ENCODE results near the gene TIMM22. TPM values are rescaled to one million over a fixed set of nuclear protein-coding genes. Genes with fewer than 3 reads are reported as not detected.
A peak's percentile ranks its signal among the peaks of the same experiment; 100 is the strongest.

TIMM22 gene
- total RNA-seq, 2 donors from 2014 or later, result 13.6 to 14.6 TPM

DNA sequence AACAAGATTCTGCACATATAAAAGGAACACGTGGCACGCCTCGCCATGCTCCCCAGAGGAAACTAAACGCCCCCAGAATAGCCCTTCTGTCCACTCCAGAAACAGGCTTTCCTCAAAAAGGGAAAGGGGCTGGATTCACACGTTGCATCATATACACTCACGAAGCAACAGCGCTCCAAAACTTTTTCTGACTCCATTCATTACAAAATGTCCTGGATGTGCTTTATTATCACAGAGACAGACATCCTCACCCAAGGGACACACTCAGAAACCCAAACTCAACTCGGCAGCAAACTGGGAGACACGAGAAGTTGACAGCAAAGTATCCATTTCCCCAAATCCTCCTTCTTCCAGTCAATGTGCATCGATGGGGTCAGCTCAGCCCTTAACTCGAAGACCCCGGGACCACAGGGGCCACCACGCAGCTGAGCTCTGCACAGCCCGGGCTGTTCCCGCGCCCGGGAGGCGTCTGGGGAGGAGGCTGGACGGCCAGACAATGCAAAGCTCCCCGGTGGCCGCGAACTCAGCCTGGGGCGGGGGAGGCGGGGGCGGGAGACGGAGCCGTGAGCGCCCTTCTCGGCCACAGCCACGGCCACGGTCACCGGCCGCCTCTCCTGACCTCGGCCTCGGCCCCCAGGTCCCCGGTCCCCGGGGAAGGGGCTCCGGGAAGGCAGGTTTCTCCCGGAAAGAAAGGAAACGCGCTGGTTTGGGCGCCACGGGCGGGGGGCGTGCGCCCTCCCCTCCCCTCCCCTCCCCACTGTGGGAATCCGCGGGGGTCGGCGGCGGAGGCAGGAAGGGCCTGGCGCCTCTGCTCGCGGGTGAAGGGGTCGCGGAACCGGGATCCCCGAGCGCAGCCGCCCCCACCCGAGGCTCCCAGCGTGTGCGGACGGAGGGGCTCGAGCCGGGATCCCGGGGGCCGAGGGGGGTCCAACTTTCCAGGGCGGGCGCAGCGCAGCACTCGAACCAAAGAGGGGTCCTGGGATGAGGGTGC, 18.5 kb upstream of the TIMM22 start:
- DNase-seq, result peak; percentile 84
- H3K36me3 Mint-ChIP-seq (ENCODE audit: low read depth), result peaks cover 21% of the 10 kb centered on the region
- H3K27me3 ChIP-seq (ENCODE audit: control insufficient read depth, insufficient read depth, low read length, poor library complexity, severe bottlenecking), result no peaks in the 10 kb centered on the region

DNA sequence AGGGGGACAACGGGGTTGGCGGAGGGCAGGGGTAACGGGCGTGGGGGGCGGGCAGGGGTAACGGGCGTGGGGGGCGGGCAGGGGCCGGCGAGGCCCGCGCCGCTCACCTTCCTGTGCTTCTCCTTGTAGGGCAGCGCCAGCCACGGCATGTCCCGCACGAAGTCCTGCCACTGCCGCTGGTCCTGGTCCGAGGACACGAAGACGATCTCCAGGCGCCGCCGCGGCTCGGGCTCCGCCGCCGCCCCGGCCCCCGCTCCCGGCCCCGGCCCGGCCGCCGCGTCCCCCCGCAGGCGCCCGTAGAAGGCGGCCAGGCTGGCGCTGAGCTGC, 17.8 kb upstream of the TIMM22 start:
- Histone ChIP-seq H3K9me3 (ENCODE audit: control insufficient read depth, low read length) (no peaks in the 10 kb centered on the region), H3K9ac (ENCODE audit: extremely low read depth, low read length, poor library complexity, severe bottlenecking) (no peak overlapping the region), H3K27me3 (ENCODE audit: control insufficient read depth, insufficient read depth, low read length, poor library complexity, severe bottlenecking) (no peaks in the 10 kb centered on the region), H3K36me3 (ENCODE audit: control insufficient read depth, insufficient read depth, low read length) (peaks cover 33% of the 10 kb centered on the region), H3K4me3 (ENCODE audit: low read length) (no peak overlapping the region), H3K4me1 (ENCODE audit: control insufficient read depth, insufficient read depth, low read length) (peaks cover 7% of the 10 kb centered on the region), H3K27ac (ENCODE audit: low read depth, low read length) (peak overlapping the region; percentile 63)
- no peak for DNase-seq
- TF ChIP-seq, protein P1, sequence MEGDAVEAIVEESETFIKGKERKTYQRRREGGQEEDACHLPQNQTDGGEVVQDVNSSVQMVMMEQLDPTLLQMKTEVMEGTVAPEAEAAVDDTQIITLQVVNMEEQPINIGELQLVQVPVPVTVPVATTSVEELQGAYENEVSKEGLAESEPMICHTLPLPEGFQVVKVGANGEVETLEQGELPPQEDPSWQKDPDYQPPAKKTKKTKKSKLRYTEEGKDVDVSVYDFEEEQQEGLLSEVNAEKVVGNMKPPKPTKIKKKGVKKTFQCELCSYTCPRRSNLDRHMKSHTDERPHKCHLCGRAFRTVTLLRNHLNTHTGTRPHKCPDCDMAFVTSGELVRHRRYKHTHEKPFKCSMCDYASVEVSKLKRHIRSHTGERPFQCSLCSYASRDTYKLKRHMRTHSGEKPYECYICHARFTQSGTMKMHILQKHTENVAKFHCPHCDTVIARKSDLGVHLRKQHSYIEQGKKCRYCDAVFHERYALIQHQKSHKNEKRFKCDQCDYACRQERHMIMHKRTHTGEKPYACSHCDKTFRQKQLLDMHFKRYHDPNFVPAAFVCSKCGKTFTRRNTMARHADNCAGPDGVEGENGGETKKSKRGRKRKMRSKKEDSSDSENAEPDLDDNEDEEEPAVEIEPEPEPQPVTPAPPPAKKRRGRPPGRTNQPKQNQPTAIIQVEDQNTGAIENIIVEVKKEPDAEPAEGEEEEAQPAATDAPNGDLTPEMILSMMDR (conservative IDR thresholded peaks at IDR 0.05), result no peak
- peaks cover 20% of the 10 kb centered on the region for H3K36me3 Mint-ChIP-seq (ENCODE audit: low read depth)
- no peak overlapping the region for H3K27ac Mint-ChIP-seq
- H3K27me3 Mint-ChIP-seq (ENCODE audit: insufficient read depth), result no peaks in the 10 kb centered on the region
- H3K9me3 Mint-ChIP-seq, result no peaks in the 10 kb centered on the region
- peak overlapping the region; percentile 90 for H3K4me3 Mint-ChIP-seq
- peaks cover 31% of the 10 kb centered on the region for H3K4me1 Mint-ChIP-seq
- 0% methylated on average over 17 to 37 of the region's 42 CpGs for WGBS, 2 experiments (ENCODE audit: insufficient coverage in 1 of 2, insufficient read length in 1 of 2)

More for the DNA sequence above, 18.5 kb upstream of the TIMM22 start:
- H3K9ac ChIP-seq (ENCODE audit: extremely low read depth, low read length, poor library complexity, severe bottlenecking), result peak overlapping the region; percentile 91
- Mint-ChIP-seq H3K27me3 (ENCODE audit: insufficient read depth) (no peaks in the 10 kb centered on the region), H3K4me3 (peak overlapping the region; percentile 90), H3K27ac (peak overlapping the region; percentile 89), H3K4me1 (peaks cover 31% of the 10 kb centered on the region), H3K9me3 (no peaks in the 10 kb centered on the region)
- H3K27ac ChIP-seq (ENCODE audit: low read depth, low read length), result peak overlapping the region; percentile 77
- no peaks in the 10 kb centered on the region for H3K9me3 ChIP-seq (ENCODE audit: control insufficient read depth, low read length)
- H3K4me1 ChIP-seq (ENCODE audit: control insufficient read depth, insufficient read depth, low read length), result peaks cover 7% of the 10 kb centered on the region
- TF ChIP-seq, protein P1 (conservative IDR thresholded peaks at IDR 0.05), result no peak
- H3K36me3 ChIP-seq (ENCODE audit: control insufficient read depth, insufficient read depth, low read length), result peaks cover 35% of the 10 kb centered on the region
- 0% methylated on average over 14 to 61 of the region's 72 CpGs for WGBS, 2 experiments (ENCODE audit: insufficient coverage in 1 of 2, insufficient read length in 1 of 2)
- H3K4me3 ChIP-seq (ENCODE audit: low read length), result peak overlapping the region; percentile 96

DNA sequence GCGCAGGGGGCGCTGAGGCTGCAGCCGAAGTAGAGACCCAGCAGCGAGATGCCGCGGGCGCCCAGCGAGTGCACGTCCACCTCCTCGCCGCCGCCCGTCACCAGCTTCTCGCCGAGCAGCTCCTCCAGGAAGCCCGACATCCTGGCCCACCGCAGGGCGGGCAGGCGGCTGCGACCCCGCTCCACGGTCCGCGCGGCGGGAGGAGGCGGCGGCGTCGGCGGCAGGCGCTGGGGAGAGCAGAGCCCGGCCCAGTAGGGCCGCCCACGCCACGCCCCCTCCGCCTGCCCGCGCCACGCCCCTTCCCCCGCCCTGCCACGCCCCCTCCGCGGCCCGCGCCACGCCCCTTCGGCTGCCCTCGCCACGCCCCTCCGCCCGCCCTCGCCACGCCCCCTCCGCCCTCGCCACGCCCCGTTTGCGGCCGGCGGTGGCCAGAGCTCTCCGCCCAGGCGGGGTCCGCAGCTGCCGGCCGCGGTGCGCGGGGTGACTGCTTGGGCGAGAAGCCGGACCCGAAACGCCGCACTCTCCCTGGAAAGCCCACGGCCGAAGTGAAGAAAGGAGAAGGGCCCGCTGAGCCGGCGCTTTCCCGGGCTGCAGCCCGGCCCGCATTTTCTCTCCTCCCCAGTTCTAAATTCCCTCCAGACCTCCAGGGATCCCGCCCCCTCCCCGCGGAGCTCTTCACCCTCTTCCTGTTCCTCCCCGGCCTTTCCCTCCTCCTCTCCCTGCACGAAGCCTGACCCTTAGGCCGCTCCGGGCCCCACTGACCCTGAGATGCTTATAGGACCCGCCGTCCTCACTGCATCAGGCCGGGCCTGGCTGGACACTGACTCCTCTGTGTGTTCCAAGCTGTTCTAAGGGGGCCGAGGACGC, 17.2 kb upstream of the TIMM22 start, which contains the start of gene NXN:
Gene NXN, minus strand, starts transcription at position 238 of the 867 bp plus-strand sequence.
- 2% methylated on average over 39 to 91 of the region's 94 CpGs for WGBS, 2 experiments (ENCODE audit: insufficient coverage in 1 of 2, insufficient read length in 1 of 2)
- Mint-ChIP-seq H3K27me3 (ENCODE audit: insufficient read depth) (no peaks in the 10 kb centered on the region), H3K4me3 (peak within 1 kb of the TSS; percentile 90), H3K9me3 (no peaks in the 10 kb centered on the region), H3K27ac (peak within 1 kb of the TSS; percentile 84), H3K36me3 (ENCODE audit: low read depth) (peaks cover 16% of the 10 kb centered on the region), H3K4me1 (peaks cover 31% of the 10 kb centered on the region)
- DNase-seq, result peak; percentile 99
- H3K27ac ChIP-seq (ENCODE audit: low read depth, low read length), result peak within 1 kb of the TSS; percentile 77
- peaks cover 29% of the 10 kb centered on the region for H3K36me3 ChIP-seq (ENCODE audit: control insufficient read depth, insufficient read depth, low read length)
- H3K4me1 ChIP-seq (ENCODE audit: control insufficient read depth, insufficient read depth, low read length), result peaks cover 7% of the 10 kb centered on the region
- peak within 1 kb of the TSS; percentile 96 for H3K4me3 ChIP-seq (ENCODE audit: low read length)
- H3K9ac ChIP-seq (ENCODE audit: extremely low read depth, low read length, poor library complexity, severe bottlenecking), result peak within 1 kb of the TSS; percentile 91
- H3K27me3 ChIP-seq (ENCODE audit: control insufficient read depth, insufficient read depth, low read length, poor library complexity, severe bottlenecking), result no peaks in the 10 kb centered on the region
- TF ChIP-seq, protein P1 (conservative IDR thresholded peaks at IDR 0.05), result peak; percentile 41
- H3K9me3 ChIP-seq (ENCODE audit: control insufficient read depth, low read length), result no peaks in the 10 kb centered on the region

Measured in endodermal cell (in vitro differentiated cells).